NB4 (cell line): Measurements from ENCODE around the gene ZBTB46.

ENCODE experiments used
- DNase-seq: peaks from one replicate; pipeline ENCODE4 v3.0.0; 2010; ENCODE audit warnings: low read depth
- H3K4me3 ChIP-seq: one replicate; pipeline ENCODE4 v1.5.1; 2011; ENCODE audit warnings: mild to moderate bottlenecking, low read depth, low read length, moderate library complexity
- MYC ChIP-seq: IDR thresholded peaks from 2 replicates; pipeline ENCODE4 v1.6.1; 2011; ENCODE audit warnings: low read depth, low read length
- POLR2A ChIP-seq: IDR thresholded peaks from 2 replicates; pipeline ENCODE4 v1.6.1; 2011; ENCODE audit warnings: mild to moderate bottlenecking; ENCODE audit not compliant: insufficient read length; ENCODE audit errors: extremely low read depth
- TF ChIP-seq, protein P1 (sequence below): IDR thresholded peaks from one replicate; pipeline ENCODE4 v1.5.1; 2012; ENCODE audit warnings: low read depth, low read length
- TF ChIP-seq, protein P2 (sequence below): IDR thresholded peaks from 2 replicates; pipeline ENCODE4 v1.6.1; 2011; ENCODE audit warnings: low read depth, low read length

The ZBTB46 gene

DNA sequence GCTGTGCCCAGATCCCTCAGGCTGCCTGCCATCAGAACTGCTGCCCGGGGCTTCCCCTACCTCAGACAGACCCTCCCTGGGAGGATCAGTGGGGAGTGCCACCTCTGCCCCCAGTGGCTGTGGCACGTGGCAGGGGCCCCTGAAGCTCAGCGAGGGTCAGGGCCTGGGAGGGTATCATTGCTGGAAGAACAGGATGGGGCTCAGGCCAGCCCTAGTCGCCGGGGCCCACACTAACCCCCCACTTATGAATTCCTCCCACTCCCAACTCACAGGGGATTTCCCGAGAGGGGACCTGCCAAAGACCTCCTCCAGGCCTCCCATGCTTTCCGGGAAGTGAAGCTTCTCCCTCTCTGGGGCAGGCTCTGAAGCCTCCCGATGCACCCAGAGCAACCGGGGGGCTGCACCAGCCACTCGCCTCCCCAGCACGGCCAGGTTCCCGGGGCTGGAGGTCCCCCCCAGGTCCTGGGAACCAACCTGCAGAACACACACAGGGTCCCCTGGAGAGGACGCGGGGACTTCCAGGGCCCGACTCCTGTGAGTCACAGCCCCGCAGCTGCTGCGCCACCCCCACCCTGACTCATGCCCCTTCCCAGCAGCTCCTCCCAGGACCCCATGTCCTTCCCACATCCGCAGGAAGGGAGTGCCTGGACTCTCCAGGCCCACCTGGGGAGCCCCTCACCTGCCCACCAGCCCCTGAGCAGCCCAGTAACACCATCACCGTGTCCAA is 132.2 kb downstream of the ZBTB46 start:
- H3K4me3 ChIP-seq = no peak overlapping the region
- DNase-seq = peak; percentile 87
- TF ChIP-seq, protein P1, sequence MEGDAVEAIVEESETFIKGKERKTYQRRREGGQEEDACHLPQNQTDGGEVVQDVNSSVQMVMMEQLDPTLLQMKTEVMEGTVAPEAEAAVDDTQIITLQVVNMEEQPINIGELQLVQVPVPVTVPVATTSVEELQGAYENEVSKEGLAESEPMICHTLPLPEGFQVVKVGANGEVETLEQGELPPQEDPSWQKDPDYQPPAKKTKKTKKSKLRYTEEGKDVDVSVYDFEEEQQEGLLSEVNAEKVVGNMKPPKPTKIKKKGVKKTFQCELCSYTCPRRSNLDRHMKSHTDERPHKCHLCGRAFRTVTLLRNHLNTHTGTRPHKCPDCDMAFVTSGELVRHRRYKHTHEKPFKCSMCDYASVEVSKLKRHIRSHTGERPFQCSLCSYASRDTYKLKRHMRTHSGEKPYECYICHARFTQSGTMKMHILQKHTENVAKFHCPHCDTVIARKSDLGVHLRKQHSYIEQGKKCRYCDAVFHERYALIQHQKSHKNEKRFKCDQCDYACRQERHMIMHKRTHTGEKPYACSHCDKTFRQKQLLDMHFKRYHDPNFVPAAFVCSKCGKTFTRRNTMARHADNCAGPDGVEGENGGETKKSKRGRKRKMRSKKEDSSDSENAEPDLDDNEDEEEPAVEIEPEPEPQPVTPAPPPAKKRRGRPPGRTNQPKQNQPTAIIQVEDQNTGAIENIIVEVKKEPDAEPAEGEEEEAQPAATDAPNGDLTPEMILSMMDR = no peak
- TF ChIP-seq MYC (peak; percentile 63; the same call in 1 of the 2 replicates), POLR2A (peak; percentile 6)
- TF ChIP-seq, protein P2, sequence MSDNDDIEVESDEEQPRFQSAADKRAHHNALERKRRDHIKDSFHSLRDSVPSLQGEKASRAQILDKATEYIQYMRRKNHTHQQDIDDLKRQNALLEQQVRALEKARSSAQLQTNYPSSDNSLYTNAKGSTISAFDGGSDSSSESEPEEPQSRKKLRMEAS = peak; percentile 43; the same call in 1 of the 2 replicates

DNA sequence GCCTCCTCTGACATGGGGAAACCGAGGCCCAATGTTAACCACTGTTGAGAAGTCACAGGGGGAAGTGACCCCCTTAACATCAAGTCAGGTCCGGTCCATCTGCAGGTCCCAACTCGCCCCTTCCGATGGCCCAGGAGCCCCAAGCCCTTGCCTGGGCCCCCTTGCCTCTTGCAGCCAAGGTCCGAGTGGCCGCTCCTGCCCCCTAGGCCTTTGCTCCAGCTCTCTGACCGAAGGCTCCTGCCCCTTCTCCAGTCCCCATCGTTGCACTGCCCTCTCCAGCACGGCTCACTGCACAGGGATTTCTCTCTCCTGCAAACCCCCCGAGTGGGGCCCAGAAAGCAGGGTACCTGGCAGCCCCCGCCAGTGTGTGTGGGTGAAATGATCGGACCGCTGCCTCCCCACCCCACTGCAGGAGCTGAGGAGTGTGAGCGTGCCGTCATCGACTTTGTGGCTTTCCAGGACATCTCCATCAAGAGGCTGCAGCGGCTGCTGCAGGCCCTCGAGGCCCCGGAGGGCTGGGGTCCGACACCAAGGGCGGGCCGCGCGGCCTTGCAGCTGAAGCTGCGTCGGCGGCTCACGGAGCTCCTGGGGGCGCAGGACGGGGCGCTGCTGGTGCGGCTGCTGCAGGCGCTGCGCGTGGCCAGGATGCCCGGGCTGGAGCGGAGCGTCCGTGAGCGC is 133.1 kb downstream of the ZBTB46 start:
- no peak overlapping the region for H3K4me3 ChIP-seq
- TF ChIP-seq POLR2A (no peak), MYC (no peak)
- TF ChIP-seq, protein P1 = no peak
- TF ChIP-seq, protein P2 = no peak
- DNase-seq = no peak

DNA sequence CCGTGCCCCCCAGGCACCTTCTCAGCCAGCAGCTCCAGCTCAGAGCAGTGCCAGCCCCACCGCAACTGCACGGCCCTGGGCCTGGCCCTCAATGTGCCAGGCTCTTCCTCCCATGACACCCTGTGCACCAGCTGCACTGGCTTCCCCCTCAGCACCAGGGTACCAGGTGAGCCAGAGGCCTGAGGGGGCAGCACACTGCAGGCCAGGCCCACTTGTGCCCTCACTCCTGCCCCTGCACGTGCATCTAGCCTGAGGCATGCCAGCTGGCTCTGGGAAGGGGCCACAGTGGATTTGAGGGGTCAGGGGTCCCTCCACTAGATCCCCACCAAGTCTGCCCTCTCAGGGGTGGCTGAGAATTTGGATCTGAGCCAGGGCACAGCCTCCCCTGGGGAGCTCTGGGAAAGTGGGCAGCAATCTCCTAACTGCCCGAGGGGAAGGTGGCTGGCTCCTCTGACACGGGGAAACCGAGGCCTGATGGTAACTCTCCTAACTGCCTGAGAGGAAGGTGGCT is 133.7 kb downstream of the ZBTB46 start:
- no peak for DNase-seq
- H3K4me3 ChIP-seq = no peak overlapping the region
- TF ChIP-seq, protein P2 = no peak
- TF ChIP-seq MYC (no peak), POLR2A (no peak)
- TF ChIP-seq, protein P1 = no peak

DNA sequence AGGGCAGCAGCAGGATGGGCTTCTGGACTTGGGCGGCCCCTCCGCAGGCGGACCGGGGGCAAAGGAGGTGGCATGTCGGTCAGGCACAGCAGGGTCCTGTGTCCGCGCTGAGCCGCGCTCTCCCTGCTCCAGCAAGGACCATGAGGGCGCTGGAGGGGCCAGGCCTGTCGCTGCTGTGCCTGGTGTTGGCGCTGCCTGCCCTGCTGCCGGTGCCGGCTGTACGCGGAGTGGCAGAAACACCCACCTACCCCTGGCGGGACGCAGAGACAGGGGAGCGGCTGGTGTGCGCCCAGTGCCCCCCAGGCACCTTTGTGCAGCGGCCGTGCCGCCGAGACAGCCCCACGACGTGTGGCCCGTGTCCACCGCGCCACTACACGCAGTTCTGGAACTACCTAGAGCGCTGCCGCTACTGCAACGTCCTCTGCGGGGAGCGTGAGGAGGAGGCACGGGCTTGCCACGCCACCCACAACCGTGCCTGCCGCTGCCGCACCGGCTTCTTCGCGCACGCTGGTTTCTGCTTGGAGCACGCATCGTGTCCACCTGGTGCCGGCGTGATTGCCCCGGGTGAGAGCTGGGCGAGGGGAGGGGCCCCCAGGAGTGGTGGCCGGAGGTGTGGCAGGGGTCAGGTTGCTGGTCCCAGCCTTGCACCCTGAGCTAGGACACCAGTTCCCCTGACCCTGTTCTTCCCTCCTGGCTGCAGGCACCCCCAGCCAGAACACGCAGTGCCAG is 134.3 kb downstream of the ZBTB46 start, which contains the start of gene TNFRSF6B:
TNFRSF6B (plus strand) TSS at position 25 of the 729 bp plus-strand sequence; CDS start at position 141, 116 bp downstream.
- TF ChIP-seq, protein P2 = no peak
- TF ChIP-seq POLR2A = peak; percentile 9
- DNase-seq = no peak
- H3K4me3 ChIP-seq = no peak within 1 kb of the TSS

DNA sequence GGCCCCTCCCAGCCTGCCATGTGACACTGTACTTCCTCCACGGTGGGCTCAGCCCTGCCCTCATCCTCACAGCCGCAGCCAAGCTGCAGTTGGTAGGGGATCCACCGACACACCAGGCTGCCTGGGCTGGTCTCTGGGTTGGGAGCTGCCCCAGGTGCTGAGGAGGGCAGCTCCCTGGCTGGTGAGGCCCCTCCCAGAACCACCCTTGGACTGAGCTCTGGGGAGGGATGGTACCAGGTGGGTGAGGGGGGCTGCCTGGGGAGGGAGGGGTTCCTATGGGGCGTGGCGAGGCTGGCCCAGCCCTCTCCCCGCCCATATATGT is 134.8 kb downstream of the ZBTB46 start:
- DNase-seq = peak; percentile 74
- TF ChIP-seq, protein P2 = peak; percentile 89
- peak; percentile 72 for TF ChIP-seq MYC
- TF ChIP-seq POLR2A = no peak
- H3K4me3 ChIP-seq = no peak overlapping the region

DNA sequence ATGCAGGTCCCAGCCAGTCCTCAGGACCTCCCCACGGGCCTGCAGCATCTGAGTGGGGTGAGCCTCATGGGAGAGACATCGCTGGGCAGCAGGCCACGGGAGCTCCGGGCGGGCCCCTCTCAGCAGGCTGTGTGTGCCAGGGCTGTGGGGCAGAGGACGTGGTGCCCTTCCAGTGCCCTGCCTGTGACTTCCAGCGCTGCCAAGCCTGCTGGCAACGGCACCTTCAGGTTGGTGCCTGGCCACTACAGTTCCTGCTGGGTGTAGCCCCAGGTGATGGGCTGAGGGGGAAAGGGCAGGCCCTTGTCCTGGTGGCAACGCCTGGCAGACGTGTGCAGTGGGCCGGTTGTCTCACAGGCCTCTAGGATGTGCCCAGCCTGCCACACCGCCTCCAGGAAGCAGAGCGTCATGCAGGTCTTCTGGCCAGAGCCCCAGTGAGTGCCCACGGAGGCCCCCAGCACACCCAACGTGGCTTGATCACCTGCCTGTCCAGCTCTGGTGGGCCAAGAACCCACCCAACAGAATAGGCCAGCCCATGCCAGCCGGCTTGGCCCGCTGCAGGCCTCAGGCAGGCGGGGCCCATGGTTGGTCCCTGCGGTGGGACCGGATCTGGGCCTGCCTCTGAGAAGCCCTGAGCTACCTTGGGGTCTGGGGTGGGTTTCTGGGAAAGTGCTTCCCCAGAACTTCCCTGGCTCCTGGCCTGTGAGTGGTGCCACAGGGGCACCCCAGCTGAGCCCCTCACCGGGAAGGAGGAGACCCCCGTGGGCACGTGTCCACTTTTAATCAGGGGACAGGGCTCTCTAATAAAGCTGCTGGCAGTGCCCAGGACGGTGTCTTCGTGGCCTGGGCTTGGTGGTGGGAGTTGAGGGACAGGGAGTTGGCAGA is 135.4 kb downstream of the ZBTB46 start:
- no peak for DNase-seq
- TF ChIP-seq, protein P2 = no peak
- TF ChIP-seq MYC (no peak), POLR2A (no peak)
- TF ChIP-seq, protein P1 = no peak
- no peak overlapping the region for H3K4me3 ChIP-seq
